GM19099 (cell line): ENCODE data around the gene MEP1A.

Experiments
- POLR2A ChIP-seq: IDR thresholded peaks from 3 replicates; pipeline ENCODE4 v1.6.1; 2011; ENCODE audit warnings: low read depth; ENCODE audit not compliant: insufficient read length; ENCODE audit errors: extremely low read depth

The MEP1A gene

GRCh38 chr6:46799657-46800056 is 6.5 kb downstream of the MEP1A start:
- no peak for TF ChIP-seq POLR2A

- TF ChIP-seq POLR2A: no peak
Observed at GRCh38 chr6:46808806-46809205, 15.6 kb downstream of the MEP1A start.

GRCh38 chr6:46815130-46815529 is 21.9 kb downstream of the MEP1A start:
- no peak for TF ChIP-seq POLR2A

GRCh38 chr6:46816626-46817025 is 23.4 kb downstream of the MEP1A start:
- TF ChIP-seq POLR2A: no peak

GRCh38 chr6:46819561-46819960 is 26.4 kb downstream of the MEP1A start:
- no peak for TF ChIP-seq POLR2A

- no peak for TF ChIP-seq POLR2A
Observed at GRCh38 chr6:46821458-46821881, 28.3 kb downstream of the MEP1A start.

GRCh38 chr6:46828939-46829338 is 35.8 kb downstream of the MEP1A start:
- no peak for TF ChIP-seq POLR2A

- TF ChIP-seq POLR2A: no peak
Observed at GRCh38 chr6:46832816-46833215, 39.6 kb downstream of the MEP1A start.

GRCh38 chr6:46838033-46838432 is 44.8 kb downstream of the MEP1A start:
- no peak for TF ChIP-seq POLR2A

- no peak for TF ChIP-seq POLR2A
Observed at GRCh38 chr6:46845126-46845525, 51.9 kb downstream of the MEP1A start.

GRCh38 chr6:46848684-46849360 is 55.6 kb downstream of the MEP1A start:
- TF ChIP-seq POLR2A: no peak

- no peak for TF ChIP-seq POLR2A
Observed at GRCh38 chr6:46849361-46849690, 56.1 kb downstream of the MEP1A start.

GRCh38 chr6:46850792-46851191 is 57.6 kb downstream of the MEP1A start:
- no peak for TF ChIP-seq POLR2A

- no peak for TF ChIP-seq POLR2A
Observed at GRCh38 chr6:46862381-46862780, 69.2 kb downstream of the MEP1A start.

- TF ChIP-seq POLR2A: no peak
Observed at GRCh38 chr6:46863791-46864190, 70.6 kb downstream of the MEP1A start.

GRCh38 chr6:46865221-46865620 is 72.0 kb downstream of the MEP1A start:
- no peak for TF ChIP-seq POLR2A

- TF ChIP-seq POLR2A: no peak
Observed at GRCh38 chr6:46867411-46867810, 74.2 kb downstream of the MEP1A start.
